ENCODE data around the gene HSPA8. TPM values are rescaled to one million over a fixed set of nuclear protein-coding genes. Genes with fewer than 3 reads are reported as not detected.

The HSPA8 gene
- total RNA-seq, 2 experiments from 2014 or later = 1,029 to 1,909 TPM

GRCh38 chr11:123047947-123048293 is 14.0 kb downstream of the HSPA8 start:
- Histone ChIP-seq H2AFZ (ENCODE audit: low read length) (no peak overlapping the region), H3K36me3 (ENCODE audit: insufficient read depth, low read length) (no peaks in the 10 kb centered on the region), H3K27ac (ENCODE audit: low read depth, low read length, poor library complexity, severe bottlenecking) (no peak overlapping the region), H3K79me2 (ENCODE audit: insufficient read depth, low read depth, low read length) (no peaks in the 10 kb centered on the region), H3K9me3 (ENCODE audit: low read length) (no peaks in the 10 kb centered on the region), H3K4me3 (ENCODE audit: low read depth, low read length, poor library complexity, severe bottlenecking) (no peak overlapping the region), H3K9me2 (ENCODE audit: insufficient read depth, low read length) (no peaks in the 10 kb centered on the region), H4K20me1 (ENCODE audit: insufficient read depth, low read length) (no peaks in the 10 kb centered on the region), H3K4me1 (ENCODE audit: insufficient read depth, low read length, poor library complexity, severe bottlenecking) (no peaks in the 10 kb centered on the region), H3K4me2 (ENCODE audit: low read length) (no peak overlapping the region)
- TF ChIP-seq EZH2phosphoT487 (IDR thresholded peaks at IDR 0.05; ENCODE audit: borderline replicate concordance, low read depth, low read length) = no peak
- TF ChIP-seq CTCF (conservative IDR thresholded peaks at IDR 0.05; ENCODE audit: low read length) = no peak
- CTCF ChIA-PET (ENCODE audit: unreplicated experiment) = interaction anchor here (1.1 kb wide), 1 partner anchor 14 kb away, joined by 3 read pairs; the partner anchor contains the start of gene HSPA8
- intact Hi-C loops (cut with micrococcal nuclease; ENCODE audit: unreplicated experiment) = no loop called here
- BruUV-seq (replicated peaks) = no TSS peak
- POLR2A ChIA-PET = interaction anchor here (0.6 to 1.3 kb wide), 2 partner anchors 10 to 21 kb away, joined by 3 to 5 read pairs; no protein-coding TSS in a partner anchor
- no peak for DNase-seq (ENCODE audit: low spot score)

GRCh38 chr11:123047266-123047946 is 14.5 kb downstream of the HSPA8 start:
- intact Hi-C loops (cut with micrococcal nuclease; ENCODE audit: unreplicated experiment) = no loop called here
- H3K4me3 ChIP-seq (ENCODE audit: low read depth, low read length, poor library complexity, severe bottlenecking) = no peak overlapping the region
- H3K36me3 ChIP-seq (ENCODE audit: insufficient read depth, low read length) = no peaks in the 10 kb centered on the region
- no peaks in the 10 kb centered on the region for H3K9me3 ChIP-seq (ENCODE audit: low read length)
- H4K20me1 ChIP-seq (ENCODE audit: insufficient read depth, low read length) = no peaks in the 10 kb centered on the region
- TF ChIP-seq EZH2phosphoT487 (IDR thresholded peaks at IDR 0.05; ENCODE audit: borderline replicate concordance, low read depth, low read length) = no peak
- no peak for TF ChIP-seq CTCF (conservative IDR thresholded peaks at IDR 0.05; ENCODE audit: low read length)
- POLR2A ChIA-PET = interaction anchor here (1.3 kb wide), 1 partner anchor 10 kb away, joined by 5 read pairs; no protein-coding TSS in a partner anchor
- H2AFZ ChIP-seq (ENCODE audit: low read length) = no peak overlapping the region
- H3K4me2 ChIP-seq (ENCODE audit: low read length) = no peak overlapping the region
- DNase-seq (ENCODE audit: low spot score) = no peak
- BruUV-seq (replicated peaks) = no TSS peak
- no peaks in the 10 kb centered on the region for H3K4me1 ChIP-seq (ENCODE audit: insufficient read depth, low read length, poor library complexity, severe bottlenecking)
- no peaks in the 10 kb centered on the region for H3K9me2 ChIP-seq (ENCODE audit: insufficient read depth, low read length)
- H3K79me2 ChIP-seq (ENCODE audit: insufficient read depth, low read depth, low read length) = no peaks in the 10 kb centered on the region
- CTCF ChIA-PET (ENCODE audit: unreplicated experiment) = interaction anchor here (1.1 kb wide), 1 partner anchor 15 kb away, joined by 3 read pairs; the partner anchor contains the start of gene HSPA8
- no peak overlapping the region for H3K27ac ChIP-seq (ENCODE audit: low read depth, low read length, poor library complexity, severe bottlenecking)

Data from OCI-LY7 (cell line).